HepG2 (cell line): ENCODE data around the gene LURAP1L. TPM values are rescaled to one million over a fixed set of nuclear protein-coding genes. Genes with fewer than 3 reads are reported as not detected.

Experiments
- DMTF1 ChIP-seq: sonication (generic); formaldehyde crosslinking; IDR thresholded peaks from 2 replicates; pipeline ENCODE4 v1.4.0; 2020; ENCODE audit warnings: mild to moderate bottlenecking, missing genetic modification reagents
- FOXC1 ChIP-seq: sonication (generic); formaldehyde crosslinking; IDR thresholded peaks from 2 replicates; pipeline ENCODE4 v1.8.0; 2022; ENCODE audit warnings: mild to moderate bottlenecking, missing genetic modification reagents, borderline replicate concordance
- HNF4A ChIP-seq: sonication (generic); formaldehyde crosslinking; IDR thresholded peaks from 2 replicates; pipeline ENCODE4 v1.4.0; 2020; ENCODE audit warnings: missing genetic modification reagents
- KMT2B ChIP-seq: IDR thresholded peaks from 2 replicates; pipeline ENCODE4 v1.6.1; 2016; ENCODE audit warnings: missing genetic modification reagents, missing compliant biosample characterization
- MAFF ChIP-seq: IDR thresholded peaks from 2 replicates; pipeline ENCODE4 v1.6.1; 2011; ENCODE audit warnings: low read depth, low read length, improper control_type of control experiment
- NAIF1 ChIP-seq: sonication (generic); formaldehyde crosslinking; IDR thresholded peaks from 2 replicates; pipeline ENCODE4 v1.5.0; 2020; ENCODE audit warnings: mild to moderate bottlenecking, missing genetic modification reagents, borderline replicate concordance
- NR2C2 ChIP-seq: sonication (generic); formaldehyde crosslinking; IDR thresholded peaks from 2 replicates; pipeline ENCODE4 v1.4.0; 2020; ENCODE audit warnings: missing genetic modification reagents, mild to moderate bottlenecking, moderate library complexity, borderline replicate concordance
- NR3C1 ChIP-seq: sonication (generic); formaldehyde crosslinking; IDR thresholded peaks from 2 replicates; pipeline ENCODE4 v1.4.0; 2020; ENCODE audit warnings: missing genetic modification reagents
- POLR2A ChIP-seq, 2 experiments: IDR thresholded peaks; 2 replicates each; pipeline ENCODE4 v1.6.1; 2011; ENCODE audit warnings: low read depth in 2 of 2, low read length in 2 of 2, mild to moderate bottlenecking in 1 of 2, moderate library complexity in 1 of 2; ENCODE audit not compliant: insufficient read depth in 1 of 2
- STAG1 ChIP-seq: sonication (generic); formaldehyde crosslinking; IDR thresholded peaks from 2 replicates; pipeline ENCODE4 v1.4.0; 2020; ENCODE audit warnings: missing genetic modification reagents
- STAT6 ChIP-seq: sonication (generic); formaldehyde crosslinking; IDR thresholded peaks from 2 replicates; pipeline ENCODE4 v1.4.0; 2020; ENCODE audit warnings: missing genetic modification reagents, mild to moderate bottlenecking, borderline replicate concordance
- THAP9 ChIP-seq: sonication (generic); formaldehyde crosslinking; IDR thresholded peaks from 2 replicates; pipeline ENCODE4; 2020; ENCODE audit warnings: missing genetic modification reagents, mild to moderate bottlenecking, borderline replicate concordance
- YEATS4 ChIP-seq: sonication (generic); formaldehyde crosslinking; IDR thresholded peaks from 2 replicates; pipeline ENCODE4 v1.4.0; 2020; ENCODE audit warnings: missing genetic modification reagents, borderline replicate concordance
- ZNF333 ChIP-seq: sonication (generic); formaldehyde crosslinking; IDR thresholded peaks from 2 replicates; pipeline ENCODE4 v1.4.0; 2020; ENCODE audit warnings: mild to moderate bottlenecking, missing genetic modification reagents, borderline replicate concordance
- ZNF451 ChIP-seq: sonication (generic); formaldehyde crosslinking; IDR thresholded peaks from 2 replicates; pipeline ENCODE4 v1.5.0; 2020; ENCODE audit warnings: mild to moderate bottlenecking, missing genetic modification reagents
- ZNF605 ChIP-seq: sonication (generic); formaldehyde crosslinking; IDR thresholded peaks from 2 replicates; pipeline ENCODE4 v1.8.0; 2022; ENCODE audit warnings: mild to moderate bottlenecking, missing genetic modification reagents
- ZNF770 ChIP-seq: sonication (generic); formaldehyde crosslinking; IDR thresholded peaks from 2 replicates; pipeline ENCODE4 v1.5.0; 2020; ENCODE audit warnings: mild to moderate bottlenecking, missing genetic modification reagents
- ZNF772 ChIP-seq: sonication (generic); formaldehyde crosslinking; IDR thresholded peaks from 2 replicates; pipeline ENCODE4 v1.5.0; 2020; ENCODE audit warnings: mild to moderate bottlenecking, missing genetic modification reagents
- ZNF777 ChIP-seq: sonication (generic); formaldehyde crosslinking; IDR thresholded peaks from 2 replicates; pipeline ENCODE4 v1.4.0; 2020; ENCODE audit warnings: missing genetic modification reagents
- polyA plus RNA-seq, 8 experiments: library from polyadenylated mRNA; depleted of rRNA in 3 of 8; stranded (reverse) in 7 of 8; unstranded in 1 of 8; fragments of >200 nt; fragmentation: Illumina TruSeq in 4 of 8; extraction: Trizol in 4 of 8; gene quantifications; 2 replicates each; pipeline versions ENCODE4 v1.2.1 to v1.2.3, GENCODE V29; 2011 to 2016; ENCODE audit warnings: low read depth in 4 of 8, missing spikeins in 1 of 8, mixed read lengths in 1 of 8; ENCODE audit not compliant: insufficient read depth in 1 of 8
- total RNA-seq, 5 experiments: library from RNA; depleted of rRNA; stranded (reverse); fragments of >200 nt; fragmentation: Illumina TruSeq; extraction: Trizol; gene quantifications; 2 replicates each; pipeline ENCODE4 v1.2.3, GENCODE V29; 2016; ENCODE audit warnings: low read depth in 1 of 5

LURAP1L gene
- total and polyA plus RNA-seq, 2 of the 13 experiments (the other 11 are each of a cell fraction or from before 2014, with no cell fraction given): 6.7 to 16.6 TPM

- no peak for TF ChIP-seq NR3C1 (CRISPR knock-in tag)
- TF ChIP-seq STAT6: peak; percentile 29; the same call in 1 of the 2 replicates
- TF ChIP-seq ZNF605 (CRISPR knock-in tag): peak; percentile 58
- peak; percentile 74; the same call in 1 of the 2 replicates for TF ChIP-seq THAP9
- TF ChIP-seq MAFF: peak; percentile 27; the same call in 1 of the 2 replicates
- TF ChIP-seq FOXC1: 0 out of 2 replicates have a peak, but pooled peaks have one; percentile 35
- TF ChIP-seq NAIF1 (CRISPR knock-in tag): peak; percentile 76
- peak; percentile 82 to 88 for TF ChIP-seq POLR2A (IDR thresholded peaks at IDR 0.05; ENCODE audit: insufficient read depth in 1 of 2, low read depth in 2 of 2, low read length in 2 of 2)
- TF ChIP-seq KMT2B (CRISPR knock-in tag): peak; percentile 85
- TF ChIP-seq ZNF333 (CRISPR knock-in tag): no peak; the same call in 1 of the 2 replicates
- TF ChIP-seq NR2C2: peak; percentile 67
- 0 out of 2 replicates have a peak, but pooled peaks have one; percentile 5 for TF ChIP-seq ZNF772 (CRISPR knock-in tag)
- TF ChIP-seq DMTF1 (CRISPR knock-in tag): peak; percentile 55; the same call in 1 of the 2 replicates
- TF ChIP-seq ZNF451 (CRISPR knock-in tag): peak; percentile 64; the same call in 1 of the 2 replicates
- TF ChIP-seq ZNF777: peak; percentile 66; the same call in 1 of the 2 replicates
- peak; percentile 86 for TF ChIP-seq ZNF770 (CRISPR knock-in tag)
- peak; percentile 11; the same call in 1 of the 2 replicates for TF ChIP-seq STAG1 (CRISPR knock-in tag)
- peak; percentile 93 for TF ChIP-seq HNF4A (CRISPR knock-in tag)
- peak; percentile 96 for TF ChIP-seq YEATS4 (CRISPR knock-in tag)
Observed at GRCh38 chr9:12775679-12776512, 1.1 kb downstream of the LURAP1L start (continued).
